BE2C (cell line): ENCODE results near the gene ZACN.

Experiments used
- DNase-seq: peaks from one replicate; pipeline ENCODE4 v3.0.0-alpha.2; 2020
- H3K27me3 ChIP-seq: fragments of 250-450 bp; sonication (Bioruptor Pico); 2 replicates; pipeline ENCODE4 v1.5.1; 2020; ENCODE audit warnings: mild to moderate bottlenecking
- H3K36me3 ChIP-seq: fragments of 250-450 bp; sonication (Bioruptor Pico); 2 replicates; pipeline ENCODE4 v1.5.1; 2020; ENCODE audit warnings: mild to moderate bottlenecking
- H3K4me1 ChIP-seq: fragments of 250-450 bp; sonication (Bioruptor Pico); 2 replicates; pipeline ENCODE4 v1.5.1; 2020
- H3K4me3 ChIP-seq: 2 replicates; pipeline ENCODE4 v1.5.1; 2011; ENCODE audit warnings: low read depth, low read length
- H3K9me3 ChIP-seq: fragments of 250-450 bp; sonication (Bioruptor Pico); 2 replicates; pipeline ENCODE4 v1.5.1; 2020
- TF ChIP-seq, protein P1 (sequence below): IDR thresholded peaks from 2 replicates; pipeline ENCODE4 v1.5.1; 2012; ENCODE audit warnings: mild to moderate bottlenecking, low read depth, low read length

The ZACN gene

GRCh38 chr17:76085731-76086366, 6.9 kb downstream of the ZACN start:
- no peaks in the 10 kb centered on the region for H3K27me3 ChIP-seq
- TF ChIP-seq, protein P1, sequence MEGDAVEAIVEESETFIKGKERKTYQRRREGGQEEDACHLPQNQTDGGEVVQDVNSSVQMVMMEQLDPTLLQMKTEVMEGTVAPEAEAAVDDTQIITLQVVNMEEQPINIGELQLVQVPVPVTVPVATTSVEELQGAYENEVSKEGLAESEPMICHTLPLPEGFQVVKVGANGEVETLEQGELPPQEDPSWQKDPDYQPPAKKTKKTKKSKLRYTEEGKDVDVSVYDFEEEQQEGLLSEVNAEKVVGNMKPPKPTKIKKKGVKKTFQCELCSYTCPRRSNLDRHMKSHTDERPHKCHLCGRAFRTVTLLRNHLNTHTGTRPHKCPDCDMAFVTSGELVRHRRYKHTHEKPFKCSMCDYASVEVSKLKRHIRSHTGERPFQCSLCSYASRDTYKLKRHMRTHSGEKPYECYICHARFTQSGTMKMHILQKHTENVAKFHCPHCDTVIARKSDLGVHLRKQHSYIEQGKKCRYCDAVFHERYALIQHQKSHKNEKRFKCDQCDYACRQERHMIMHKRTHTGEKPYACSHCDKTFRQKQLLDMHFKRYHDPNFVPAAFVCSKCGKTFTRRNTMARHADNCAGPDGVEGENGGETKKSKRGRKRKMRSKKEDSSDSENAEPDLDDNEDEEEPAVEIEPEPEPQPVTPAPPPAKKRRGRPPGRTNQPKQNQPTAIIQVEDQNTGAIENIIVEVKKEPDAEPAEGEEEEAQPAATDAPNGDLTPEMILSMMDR = no peak
- DNase-seq = no peak
- H3K9me3 ChIP-seq = no peaks in the 10 kb centered on the region
- peaks cover 25% of the 10 kb centered on the region for H3K36me3 ChIP-seq
- H3K4me3 ChIP-seq = no peak overlapping the region
- H3K4me1 ChIP-seq = peaks cover 20% of the 10 kb centered on the region

DNA sequence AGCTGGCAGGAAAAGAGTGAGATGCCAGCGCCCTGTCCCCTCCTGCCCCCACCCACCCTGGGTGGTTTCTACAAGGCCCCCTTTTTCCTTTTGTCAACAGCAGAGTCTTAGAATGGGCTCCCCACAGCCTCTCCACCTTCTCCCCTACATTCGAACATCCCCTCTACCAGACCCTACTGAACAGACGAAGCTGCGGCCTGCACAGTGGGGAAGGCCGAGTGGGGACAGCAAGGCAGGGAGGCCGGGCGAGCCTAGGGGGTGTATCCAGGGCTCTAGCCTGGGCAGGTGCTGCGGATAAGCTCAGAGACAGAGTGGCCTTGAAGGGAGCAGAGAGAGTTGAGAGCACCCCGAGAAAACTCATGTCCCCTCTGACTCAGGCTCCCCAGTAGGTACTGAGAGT, 7.4 kb downstream of the ZACN start:
- Histone ChIP-seq H3K27me3 (no peaks in the 10 kb centered on the region), H3K36me3 (peaks cover 25% of the 10 kb centered on the region), H3K9me3 (no peaks in the 10 kb centered on the region), H3K4me1 (peaks cover 20% of the 10 kb centered on the region), H3K4me3 (no peak overlapping the region)
- no peak for DNase-seq
- TF ChIP-seq, protein P1 = no peak

GRCh38 chr17:76087531-76087930, 8.5 kb downstream of the ZACN start:
- H3K27me3 ChIP-seq = no peaks in the 10 kb centered on the region
- no peak for DNase-seq
- H3K36me3 ChIP-seq = peaks cover 25% of the 10 kb centered on the region
- H3K4me1 ChIP-seq = peaks cover 16% of the 10 kb centered on the region
- TF ChIP-seq, protein P1 = no peak
- no peak overlapping the region for H3K4me3 ChIP-seq
- H3K9me3 ChIP-seq = no peaks in the 10 kb centered on the region

GRCh38 chr17:76088041-76088867, 9.3 kb downstream of the ZACN start:
- Histone ChIP-seq H3K4me1 (peaks cover 9% of the 10 kb centered on the region), H3K9me3 (no peaks in the 10 kb centered on the region), H3K27me3 (no peaks in the 10 kb centered on the region), H3K4me3 (no peak overlapping the region), H3K36me3 (peaks cover 25% of the 10 kb centered on the region)
- no peak for DNase-seq
- TF ChIP-seq, protein P1 = 0 out of 2 replicates have a peak, but pooled peaks have one; percentile 6

GRCh38 chr17:76088868-76089576, 10.0 kb downstream of the ZACN start:
- Histone ChIP-seq H3K4me1 (peaks cover 8% of the 10 kb centered on the region), H3K36me3 (peaks cover 28% of the 10 kb centered on the region), H3K27me3 (no peaks in the 10 kb centered on the region), H3K4me3 (no peak overlapping the region), H3K9me3 (no peaks in the 10 kb centered on the region)
- TF ChIP-seq, protein P1 = no peak
- no peak for DNase-seq
